HUES64 (cell line): ENCODE data around the gene CD79A.

ENCODE experiments used
- H3K27ac ChIP-seq: 2 replicates; pipeline ENCODE4 v1.7.0; 2013; ENCODE audit warnings: low read depth, low read length, inconsistent platforms
- H3K27me3 ChIP-seq: 2 replicates; pipeline ENCODE4 v1.6.1; 2013; ENCODE audit warnings: mild to moderate bottlenecking, low read length; ENCODE audit not compliant: insufficient read depth
- H3K36me3 ChIP-seq: 2 replicates; pipeline ENCODE4 v1.6.1; 2013; ENCODE audit warnings: mild to moderate bottlenecking, low read length; ENCODE audit not compliant: insufficient read depth
- H3K4me1 ChIP-seq: 2 replicates; pipeline ENCODE4 v1.6.1; 2013; ENCODE audit warnings: mild to moderate bottlenecking, low read length, moderate library complexity; ENCODE audit not compliant: insufficient read depth
- H3K4me3 ChIP-seq: 2 replicates; pipeline ENCODE4 v1.5.1; 2013; ENCODE audit warnings: mild to moderate bottlenecking, low read length, moderate library complexity
- H3K9ac ChIP-seq: 2 replicates; pipeline ENCODE4 v1.6.1; 2013; ENCODE audit warnings: mild to moderate bottlenecking, low read depth, low read length
- H3K9me3 ChIP-seq: 2 replicates; pipeline ENCODE4 v1.6.1; 2013; ENCODE audit warnings: low read depth, low read length; ENCODE audit not compliant: insufficient read depth
- WGBS: fragments of 150-250, 120-280 bp; methylation state at CpG from one replicate; pipeline ENCODE4 v1.1.7; 2013; ENCODE audit warnings: missing lambda C conversion rate; 5-methylcytosine and 5-hydroxymethylcytosine counted together

CD79A gene

DNA sequence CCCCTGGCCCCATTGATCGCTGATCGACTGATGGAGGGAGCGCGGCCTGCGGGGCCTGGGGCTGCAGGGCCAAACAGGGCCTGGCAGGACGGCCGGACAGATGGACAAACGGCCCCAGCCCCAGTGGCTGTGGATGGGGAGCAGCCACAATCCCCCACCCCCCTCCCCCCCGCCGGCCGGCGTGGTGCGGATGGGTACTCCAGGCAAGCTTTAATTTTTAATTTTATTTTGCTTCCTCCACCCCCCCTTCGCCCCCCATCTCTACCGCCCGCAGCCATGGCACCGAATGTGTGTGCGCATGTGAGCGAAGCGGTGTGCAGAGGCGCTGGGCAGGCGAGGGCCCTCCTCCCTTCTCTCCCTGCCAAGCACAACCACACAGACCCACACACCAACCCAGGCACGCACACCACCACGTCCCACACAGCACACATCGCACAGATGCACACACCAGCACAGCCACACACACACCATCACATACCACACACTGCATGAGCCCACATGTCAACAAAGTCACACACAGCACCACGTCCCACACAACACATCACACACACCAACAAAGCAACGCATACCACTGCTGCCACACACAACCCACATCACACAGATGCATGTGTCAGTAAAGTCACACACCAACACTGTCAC is 38.8 kb downstream of the CD79A start:
- Histone ChIP-seq H3K27ac (no peak overlapping the region), H3K9ac (no peak overlapping the region), H3K36me3 (no peaks in the 10 kb centered on the region), H3K4me1 (peaks cover 4% of the 10 kb centered on the region; the same call in 1 of the 2 replicates), H3K9me3 (no peaks in the 10 kb centered on the region), H3K27me3 (peaks cover 100% of the 10 kb centered on the region), H3K4me3 (no peak overlapping the region)
- 57% methylated on average over 22 of the region's 27 CpGs for WGBS

DNA sequence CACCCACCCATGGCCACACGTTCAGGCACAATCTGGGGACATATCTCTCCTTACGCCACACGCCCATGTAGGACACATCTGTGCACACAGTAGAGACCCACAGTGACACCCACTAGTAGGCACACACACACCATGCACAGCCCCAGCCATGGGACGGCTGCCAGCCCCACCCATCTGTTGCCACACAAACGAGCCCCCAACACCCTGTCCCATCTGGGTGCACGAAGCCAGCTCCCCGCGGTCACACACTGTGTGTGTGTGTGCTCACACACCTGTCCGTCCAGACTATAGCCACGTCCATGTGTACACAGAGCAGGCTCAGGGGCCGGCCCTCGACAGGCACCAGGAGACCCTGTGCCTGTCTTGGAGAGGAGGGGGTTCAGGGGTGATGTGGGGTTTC is 40.6 kb downstream of the CD79A start:
- Histone ChIP-seq H3K36me3 (no peaks in the 10 kb centered on the region), H3K27me3 (peaks cover 100% of the 10 kb centered on the region), H3K9ac (no peak overlapping the region), H3K4me1 (0 out of 2 replicates have a peak, but pooled peaks cover 4% of the 10 kb centered on the region), H3K9me3 (no peaks in the 10 kb centered on the region), H3K27ac (no peak overlapping the region), H3K4me3 (no peak overlapping the region)
- 80% methylated on average over 12 of the region's 12 CpGs for WGBS

DNA sequence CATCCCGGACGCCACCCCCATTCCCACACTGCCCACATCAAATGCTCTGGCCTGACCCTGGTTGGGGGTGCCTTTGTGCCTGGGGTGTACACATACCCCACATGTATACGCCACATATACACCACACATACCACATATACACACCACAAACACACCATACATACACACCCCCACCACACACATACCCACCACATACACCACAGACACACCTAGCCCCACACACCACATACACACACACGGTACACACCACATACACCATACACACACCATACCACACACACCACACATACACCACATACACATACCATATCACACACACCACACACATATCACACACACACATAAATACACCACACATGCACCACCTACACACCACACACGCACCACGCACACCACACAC is 41.0 kb downstream of the CD79A start:
- no peak overlapping the region for H3K27ac ChIP-seq
- 0 out of 2 replicates have a peak, but pooled peaks cover 4% of the 10 kb centered on the region for H3K4me1 ChIP-seq
- no peak overlapping the region for H3K4me3 ChIP-seq
- no peak overlapping the region for H3K9ac ChIP-seq
- no peaks in the 10 kb centered on the region for H3K36me3 ChIP-seq
- no peaks in the 10 kb centered on the region for H3K9me3 ChIP-seq
- peaks cover 100% of the 10 kb centered on the region for H3K27me3 ChIP-seq
- WGBS: 94% methylated on average over 6 of the region's 6 CpGs

DNA sequence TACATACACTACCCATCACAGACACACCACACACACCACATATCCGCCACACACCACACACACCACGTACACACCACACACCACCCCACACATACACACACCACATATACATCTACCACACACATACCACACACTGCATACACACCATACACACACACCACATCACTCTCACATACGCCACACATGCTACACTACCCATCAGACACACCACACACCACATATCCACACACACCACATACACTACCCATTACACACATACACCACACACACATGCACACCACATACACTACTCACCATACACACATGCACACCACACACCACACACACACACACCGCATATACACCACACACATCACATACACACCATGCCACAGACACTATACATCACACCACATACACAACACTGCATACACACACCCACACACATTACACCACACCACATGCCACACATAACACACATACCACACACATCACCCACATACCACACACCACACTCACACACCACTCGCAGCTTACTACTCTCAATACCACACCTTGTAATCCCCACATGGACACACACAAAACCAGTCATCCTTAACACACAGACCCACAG is 41.7 kb downstream of the CD79A start:
- Histone ChIP-seq H3K27ac (no peak overlapping the region), H3K36me3 (no peaks in the 10 kb centered on the region), H3K27me3 (peaks cover 98% of the 10 kb centered on the region), H3K9ac (no peak overlapping the region), H3K9me3 (no peaks in the 10 kb centered on the region), H3K4me1 (0 out of 2 replicates have a peak, but pooled peaks cover 4% of the 10 kb centered on the region), H3K4me3 (no peak overlapping the region)
- 86% methylated on average over 5 of the region's 5 CpGs for WGBS

DNA sequence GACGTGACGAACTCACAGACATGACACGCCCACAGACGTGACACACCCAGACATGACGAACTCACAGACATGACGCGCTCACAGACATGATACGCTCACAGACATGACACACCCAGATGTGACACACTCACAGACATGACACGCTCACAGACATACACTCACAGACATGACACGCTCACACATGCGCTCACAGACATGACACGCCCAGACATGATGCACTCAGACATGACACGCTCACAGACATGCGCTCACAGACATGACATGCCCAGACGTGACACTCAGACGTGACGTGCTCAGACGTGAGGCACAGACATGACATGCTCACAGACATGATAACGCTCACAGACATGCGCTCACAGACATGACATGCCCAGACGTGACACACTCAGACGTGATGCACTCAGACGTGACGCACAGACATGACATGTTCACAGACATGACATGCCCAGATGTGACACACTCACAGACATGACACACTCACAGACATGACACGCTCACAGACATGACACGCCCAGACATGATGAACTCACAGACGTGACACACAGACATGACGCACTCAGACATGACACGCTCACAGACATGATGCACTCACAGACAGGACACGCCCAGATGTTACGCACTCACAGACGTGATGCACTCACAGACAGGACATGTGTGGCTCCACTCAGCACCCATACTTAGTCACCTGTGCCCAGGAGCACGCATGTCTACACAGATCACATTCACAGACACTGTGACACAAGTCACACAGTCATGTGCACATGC is 43.1 kb downstream of the CD79A start:
- peaks cover 97% of the 10 kb centered on the region for H3K27me3 ChIP-seq
- no peak overlapping the region for H3K4me3 ChIP-seq
- no peak overlapping the region for H3K9ac ChIP-seq
- H3K4me1 ChIP-seq: 0 out of 2 replicates have a peak, but pooled peaks cover 4% of the 10 kb centered on the region
- WGBS: 93% methylated on average over 33 of the region's 33 CpGs
- no peaks in the 10 kb centered on the region for H3K9me3 ChIP-seq
- H3K36me3 ChIP-seq: no peaks in the 10 kb centered on the region
- H3K27ac ChIP-seq: no peak overlapping the region

DNA sequence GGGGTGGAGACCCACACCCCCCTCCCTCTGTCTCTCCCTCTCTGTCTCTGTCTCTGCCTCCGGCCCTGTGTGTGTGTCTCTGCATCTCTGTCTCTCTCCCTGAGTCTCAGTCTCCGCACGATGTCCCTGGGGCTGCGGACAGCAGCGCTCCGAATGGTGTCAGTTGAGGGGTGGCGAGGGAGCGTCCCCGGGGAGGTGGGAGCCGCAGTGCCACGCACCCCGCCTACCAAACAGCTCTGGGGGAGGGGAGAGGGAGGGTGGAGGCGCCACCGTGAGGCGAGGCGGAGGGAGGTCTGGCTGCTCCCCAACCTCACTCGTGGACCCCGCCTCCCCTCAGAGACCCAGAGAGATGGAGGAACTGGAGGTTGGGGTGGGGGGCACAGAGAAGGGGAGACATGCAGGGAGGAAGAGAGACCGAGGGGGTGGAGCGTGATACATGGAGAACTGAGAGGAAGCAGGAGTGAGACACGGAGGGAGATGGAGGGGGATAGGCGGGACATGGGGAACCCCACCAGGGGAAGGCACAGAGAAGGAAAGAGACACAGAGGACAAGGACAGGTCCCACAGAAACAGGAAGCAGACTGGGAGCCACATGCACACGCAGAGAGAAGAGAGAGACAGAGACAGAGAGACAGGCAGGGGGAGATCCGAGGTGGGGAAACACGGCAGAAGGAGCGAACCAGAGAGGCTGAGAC is 44.0 kb downstream of the CD79A start:
- no peak overlapping the region for H3K27ac ChIP-seq
- H3K4me3 ChIP-seq: no peak overlapping the region
- H3K36me3 ChIP-seq: no peaks in the 10 kb centered on the region
- no peaks in the 10 kb centered on the region for H3K9me3 ChIP-seq
- H3K4me1 ChIP-seq: 0 out of 2 replicates have a peak, but pooled peaks cover 4% of the 10 kb centered on the region
- H3K9ac ChIP-seq: no peak overlapping the region
- H3K27me3 ChIP-seq: peaks cover 97% of the 10 kb centered on the region
- WGBS: 28% methylated on average over 26 of the region's 26 CpGs

DNA sequence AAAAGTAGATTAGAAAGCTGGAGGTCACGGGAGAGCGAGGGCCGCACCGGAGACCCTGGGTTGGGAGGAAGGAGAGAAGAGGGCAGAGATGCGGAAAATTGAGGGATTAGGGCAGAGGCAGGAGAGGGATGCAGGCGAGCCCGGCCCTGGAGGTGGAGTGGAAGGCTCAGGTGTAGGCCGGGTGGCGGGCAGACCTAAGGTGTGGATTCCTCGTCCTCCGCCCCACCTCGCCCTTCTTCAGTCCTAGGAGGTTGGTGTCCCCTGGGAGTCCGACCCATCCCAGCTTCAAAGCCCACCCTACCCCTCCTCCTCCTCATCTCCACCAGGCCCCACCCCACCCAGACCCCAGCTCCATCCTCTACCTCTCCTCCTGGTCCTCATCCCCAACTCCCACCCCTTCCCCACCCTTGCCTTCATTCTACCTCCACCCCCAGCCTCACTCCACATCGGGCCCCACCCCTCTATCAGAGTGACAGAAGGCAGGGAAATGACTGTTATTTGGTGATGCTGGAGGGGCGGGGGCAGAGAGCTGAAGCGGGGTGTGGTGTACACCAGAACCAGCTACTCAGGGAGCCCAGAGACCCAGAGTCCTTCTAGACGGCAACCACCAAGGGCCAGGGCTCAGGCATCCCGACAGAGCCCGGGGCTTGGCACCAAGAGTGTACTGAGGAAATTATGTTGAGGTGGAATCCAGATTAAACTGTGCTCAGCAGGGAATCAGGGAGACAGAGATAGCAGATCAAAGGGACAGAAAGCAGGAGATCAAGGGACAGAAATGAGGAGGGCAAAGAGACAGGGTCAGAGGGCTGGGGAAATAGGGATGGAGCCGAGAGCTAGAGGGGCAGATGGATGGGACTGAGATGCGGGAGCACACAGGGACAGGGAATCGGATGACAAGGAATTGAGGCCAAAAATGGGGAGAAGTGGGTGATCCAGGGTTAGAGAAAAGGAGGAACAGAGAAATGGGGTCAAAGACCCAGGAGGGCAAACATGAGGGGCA is 44.8 kb downstream of the CD79A start:
- 21% methylated on average over 21 of the region's 22 CpGs for WGBS
- H3K27me3 ChIP-seq: peaks cover 97% of the 10 kb centered on the region
- H3K4me3 ChIP-seq: no peak overlapping the region

DNA sequence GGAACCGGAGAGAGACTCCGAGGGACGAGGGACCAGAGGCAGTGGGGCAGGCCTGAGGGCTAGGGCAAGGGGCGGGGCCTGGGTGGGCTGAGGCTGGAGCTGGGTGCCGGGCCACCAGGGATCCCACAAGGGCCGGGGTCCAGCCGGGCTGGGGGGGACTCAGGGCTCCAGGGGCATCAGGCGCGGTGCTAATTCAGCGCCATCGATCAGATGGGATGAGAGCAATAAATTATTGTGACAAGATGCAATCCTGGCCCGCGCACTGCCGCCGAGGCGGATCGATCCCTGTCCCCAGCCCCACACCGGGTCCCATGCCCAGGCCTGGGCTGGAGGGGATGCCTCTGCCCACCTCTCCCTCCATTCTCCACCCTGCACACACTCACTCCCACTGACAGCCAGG is 45.5 kb downstream of the CD79A start:
- no peak overlapping the region for H3K27ac ChIP-seq
- peaks cover 97% of the 10 kb centered on the region for H3K27me3 ChIP-seq

More for the DNA sequence above, 44.8 kb downstream of the CD79A start:
- Histone ChIP-seq H3K27ac (no peak overlapping the region), H3K36me3 (no peaks in the 10 kb centered on the region), H3K4me1 (0 out of 2 replicates have a peak, but pooled peaks cover 4% of the 10 kb centered on the region), H3K9ac (no peak overlapping the region), H3K9me3 (no peaks in the 10 kb centered on the region)

DNA sequence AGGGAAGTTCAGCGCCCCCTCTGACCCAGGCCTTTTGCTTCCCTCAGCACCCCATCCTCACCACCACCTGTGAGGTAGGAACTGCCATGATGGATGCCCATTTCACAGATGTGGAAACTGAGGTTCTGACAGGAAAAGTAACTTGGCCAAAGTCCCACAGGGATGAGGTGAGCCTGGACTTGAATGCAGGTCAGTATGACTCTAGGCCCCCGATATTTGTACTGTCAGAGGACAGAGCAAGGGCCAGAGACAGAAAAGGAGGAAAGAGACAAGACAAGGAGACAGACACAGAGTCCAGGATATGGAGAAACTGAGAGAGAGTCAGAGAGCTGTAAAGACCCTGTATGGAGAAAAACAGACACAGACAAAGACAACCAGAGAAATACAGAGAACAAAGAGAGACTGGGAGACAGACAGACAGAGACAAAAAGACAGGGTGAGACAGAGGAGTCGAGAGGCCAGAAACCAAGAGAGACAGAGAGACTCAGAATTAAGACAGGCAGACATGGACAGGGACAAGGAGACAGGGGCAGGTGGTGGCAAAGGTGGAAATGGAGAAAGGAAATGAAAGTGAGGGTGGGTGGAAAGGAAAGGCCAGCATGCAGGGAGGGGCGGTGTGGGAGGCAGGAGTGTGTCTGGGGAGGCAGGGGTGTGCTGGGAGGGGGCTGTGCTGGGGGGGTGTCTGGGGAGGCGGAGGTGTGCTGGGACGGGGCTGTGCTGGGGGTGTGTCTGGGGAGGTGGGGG is 46.1 kb downstream of the CD79A start:
- no peaks in the 10 kb centered on the region for H3K36me3 ChIP-seq
- no peak overlapping the region for H3K27ac ChIP-seq
- H3K27me3 ChIP-seq: peaks cover 97% of the 10 kb centered on the region
- 45% methylated on average over 5 of the region's 6 CpGs for WGBS
- no peak overlapping the region for H3K4me3 ChIP-seq
- H3K9me3 ChIP-seq: no peaks in the 10 kb centered on the region
- peaks cover 4% of the 10 kb centered on the region; the same call in 1 of the 2 replicates for H3K4me1 ChIP-seq
- no peak overlapping the region for H3K9ac ChIP-seq

More for the DNA sequence above, 45.5 kb downstream of the CD79A start:
- Histone ChIP-seq H3K4me1 (peaks cover 4% of the 10 kb centered on the region; the same call in 1 of the 2 replicates), H3K4me3 (no peak overlapping the region), H3K36me3 (no peaks in the 10 kb centered on the region), H3K9ac (no peak overlapping the region), H3K9me3 (no peaks in the 10 kb centered on the region)
- 31% methylated on average over 18 of the region's 18 CpGs for WGBS
